Retina (tissue), 1 donor: ENCODE results near the gene PNKP.

ENCODE experiments used
- DNase-seq: peaks from one replicate; pipeline ENCODE4 v3.0.0-alpha.2; 2016

PNKP gene

DNA sequence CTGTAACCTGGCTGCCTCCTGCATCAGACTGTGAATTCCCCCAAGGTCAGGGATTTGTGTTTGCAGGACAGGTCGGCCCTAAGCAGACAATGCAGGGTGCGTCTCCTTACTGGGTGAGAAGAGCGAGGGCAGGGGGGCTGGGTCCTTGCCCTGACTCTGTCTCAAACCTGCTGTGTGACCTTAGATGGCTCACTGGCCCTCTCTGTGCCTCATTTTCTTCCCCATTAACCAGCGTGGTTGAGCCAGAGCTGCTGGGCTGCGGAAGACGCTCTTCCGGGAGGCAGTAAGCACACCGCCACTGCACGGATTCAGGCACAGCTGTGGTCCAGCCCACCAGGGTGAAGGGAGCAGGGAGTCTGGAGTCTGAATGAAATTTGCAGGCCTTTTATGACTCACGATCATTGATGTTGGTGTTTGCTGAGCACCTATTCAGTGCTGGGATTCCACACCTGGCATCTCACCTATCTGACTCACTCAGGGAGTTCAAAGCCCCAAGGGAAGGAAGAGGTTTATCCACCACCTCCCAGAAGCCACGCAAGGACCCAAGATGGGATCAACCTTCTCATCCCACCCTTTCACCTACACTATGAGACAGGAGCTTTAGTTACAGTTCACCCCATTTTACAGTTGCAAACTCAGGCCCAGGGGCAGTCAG lies 7.3 kb upstream of the PNKP start:
- no peak for DNase-seq

DNA sequence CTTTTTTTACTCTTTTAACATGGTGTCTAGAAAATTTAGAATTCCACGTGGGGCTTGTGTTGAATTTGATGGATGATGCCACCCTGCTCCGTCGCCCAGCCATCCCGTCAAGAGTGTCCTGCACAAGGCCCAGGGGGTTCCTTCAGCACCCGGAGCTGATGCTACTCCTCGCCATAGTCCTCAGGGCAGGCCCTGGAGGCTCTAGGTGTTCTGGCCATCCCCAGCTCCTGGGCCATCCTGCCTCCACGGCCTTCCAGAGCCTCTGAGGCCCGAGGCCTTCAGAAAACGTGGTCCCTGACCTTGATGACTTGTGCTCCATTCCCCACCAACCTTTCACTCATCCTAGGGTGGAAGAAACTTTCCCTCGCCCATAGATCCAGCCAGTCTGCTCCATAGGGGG lies 6.5 kb upstream of the PNKP start:
- no peak for DNase-seq

DNA sequence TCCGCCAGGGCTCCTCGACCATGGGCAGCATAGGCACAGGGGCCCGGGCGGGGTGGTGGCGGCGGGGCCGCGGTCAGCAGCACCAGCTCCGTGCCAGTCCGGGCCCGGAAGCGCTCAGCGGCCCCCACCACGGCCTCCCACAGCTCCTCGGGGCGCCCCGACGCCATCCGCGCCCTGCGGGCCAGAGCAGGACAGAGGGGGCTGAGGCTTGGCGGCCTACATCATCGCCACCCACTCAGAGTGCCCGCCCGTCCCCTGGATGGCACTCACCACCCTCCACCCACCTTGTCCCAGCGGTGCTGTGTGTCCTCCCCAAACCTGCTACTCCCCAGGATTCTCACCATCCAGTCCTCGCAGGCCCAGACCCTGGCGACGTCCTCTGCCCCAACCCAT lies 5.7 kb upstream of the PNKP start:
- DNase-seq = no peak

DNA sequence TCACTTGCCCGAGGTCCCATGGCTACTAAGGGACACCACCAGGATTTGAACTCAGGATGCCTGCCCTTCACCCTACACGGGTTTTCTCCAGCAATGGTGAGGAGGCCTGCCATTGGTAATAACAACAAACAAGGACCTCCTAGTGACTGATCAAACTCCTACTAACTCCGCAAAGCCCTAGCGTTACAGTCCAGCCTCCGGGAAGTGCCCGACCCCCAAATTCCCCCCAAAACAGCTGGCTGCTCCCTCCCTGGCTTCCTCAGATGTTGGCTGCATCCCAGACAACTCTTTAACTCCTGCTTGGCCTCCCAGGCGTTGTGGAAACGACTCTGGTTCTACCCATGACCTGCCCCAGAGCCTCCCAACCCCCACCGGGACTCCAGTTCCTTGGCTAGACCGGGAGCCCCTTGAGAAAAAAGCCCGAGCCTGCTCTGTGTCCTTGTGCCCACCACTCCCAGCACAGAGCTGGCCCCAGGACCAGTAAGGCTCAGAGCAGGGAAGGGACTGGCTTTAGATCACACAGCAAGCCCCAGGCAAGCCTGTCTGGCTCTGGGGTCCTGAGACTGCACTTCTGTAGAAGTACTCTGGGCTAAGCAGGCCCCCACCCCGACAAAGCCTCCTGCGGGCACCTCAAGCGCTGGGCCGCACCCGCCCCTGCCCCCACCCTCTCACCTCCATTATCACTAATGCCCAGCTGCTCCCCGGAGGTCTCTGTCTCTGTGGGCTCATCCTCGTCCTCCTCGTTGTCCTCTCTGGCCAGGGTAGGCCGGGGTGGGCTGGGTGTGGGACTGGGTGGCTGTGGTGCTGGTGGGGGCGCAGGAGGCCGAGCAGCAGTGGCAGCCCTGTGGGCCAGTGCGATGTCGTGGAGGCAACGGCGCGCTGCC lies 5.1 kb upstream of the PNKP start:
- DNase-seq = no peak

DNA sequence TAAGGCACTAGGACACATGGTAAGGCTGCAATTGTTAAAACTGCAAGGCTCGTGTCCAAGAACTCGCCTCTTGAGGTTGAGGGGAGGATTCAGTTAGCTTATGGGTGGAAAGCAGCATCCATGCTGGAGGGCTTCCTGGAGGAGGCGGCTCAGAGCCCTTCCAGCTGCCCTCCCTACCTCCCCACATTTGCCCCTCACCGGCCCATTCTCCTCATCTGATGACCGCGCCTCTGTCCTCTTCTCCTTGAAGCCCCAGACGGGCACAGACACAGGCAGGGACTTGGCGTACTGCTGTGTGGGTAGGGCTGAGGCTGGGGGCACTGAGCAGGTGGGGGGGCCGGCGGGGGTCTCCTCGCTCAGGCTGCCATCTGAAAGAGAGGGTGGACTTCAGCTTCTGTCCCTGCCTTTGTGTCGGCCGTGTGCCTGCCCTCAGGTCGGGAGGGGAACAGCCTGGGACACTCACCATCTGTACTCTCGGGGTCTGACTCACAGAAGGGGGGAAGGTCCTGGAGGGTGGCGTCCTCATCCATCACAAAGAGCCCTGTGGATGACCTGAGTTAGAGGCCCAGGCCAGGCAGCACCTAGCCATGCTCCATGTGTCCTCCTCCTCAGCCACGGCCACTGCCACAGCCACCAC lies 4.1 kb upstream of the PNKP start:
- DNase-seq = no peak

DNA sequence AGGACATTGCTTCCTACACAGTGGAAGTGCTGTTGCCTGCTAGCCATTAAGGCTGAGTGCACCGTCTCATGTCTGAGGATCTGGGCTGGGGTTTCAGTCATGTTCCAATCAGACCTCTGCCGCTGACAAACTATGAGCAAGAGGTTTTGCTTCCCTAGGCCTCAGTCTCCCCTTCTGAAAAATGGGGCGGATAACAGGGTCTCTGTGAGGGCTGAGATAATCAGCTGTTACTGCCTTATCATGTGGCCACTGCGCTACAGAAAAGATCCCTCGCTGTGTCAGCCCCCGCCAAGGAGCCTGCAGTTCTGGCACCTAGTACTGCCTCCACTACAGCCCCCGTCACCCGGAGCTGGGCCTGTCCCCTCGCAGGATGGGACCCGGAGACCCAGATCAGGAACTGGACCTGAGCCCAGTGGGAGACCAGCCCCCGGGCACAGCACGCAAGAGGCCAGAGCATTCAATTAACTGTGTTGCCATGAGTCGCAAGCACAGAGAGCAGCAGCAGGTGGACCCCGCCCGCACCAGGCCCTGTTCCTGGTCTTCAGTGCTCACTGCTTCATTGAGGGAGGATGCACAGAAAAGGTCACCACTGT lies 3.0 kb upstream of the PNKP start:
- no peak for DNase-seq

DNA sequence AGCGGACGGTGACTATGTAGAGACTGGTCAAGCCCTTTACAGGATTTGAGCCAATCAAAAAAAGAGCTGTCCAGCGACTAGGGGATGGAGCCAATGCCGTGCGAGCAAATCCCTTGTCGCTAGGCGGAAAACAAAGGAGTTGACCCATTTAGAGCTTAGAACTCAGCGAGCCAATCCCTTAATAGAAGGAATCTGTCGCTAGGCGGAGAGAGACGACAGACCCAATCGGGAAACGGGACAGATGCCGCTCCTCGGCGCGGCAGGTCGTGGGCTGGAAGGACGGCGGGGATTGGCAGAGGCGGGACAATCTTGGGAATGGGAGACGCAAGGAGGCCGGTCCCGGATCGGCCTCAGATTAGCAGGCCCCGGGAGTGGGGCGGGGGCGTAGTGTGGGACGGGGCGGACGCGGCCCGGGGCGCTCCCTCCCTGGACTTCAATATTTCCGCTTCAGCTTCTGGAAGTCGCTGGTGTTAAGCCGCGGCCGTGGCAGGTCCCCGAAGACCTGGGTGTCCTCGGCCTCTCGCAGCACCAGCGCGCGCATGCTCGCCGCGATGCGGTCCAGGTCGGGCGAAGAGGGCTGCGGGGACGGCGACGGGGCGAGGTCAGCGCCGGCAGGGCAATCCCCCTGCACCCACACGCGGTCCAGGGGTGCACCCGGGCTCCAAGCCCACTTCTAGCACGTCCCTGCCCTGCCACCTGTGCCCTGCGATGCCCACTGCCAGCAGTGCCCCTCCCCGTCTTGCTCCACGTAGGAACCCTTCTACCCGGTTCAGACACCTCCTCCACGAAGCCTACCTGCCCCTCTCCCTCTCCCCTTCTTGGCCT lies 2.3 kb upstream of the PNKP start:
- peak; percentile 99 for DNase-seq

DNA sequence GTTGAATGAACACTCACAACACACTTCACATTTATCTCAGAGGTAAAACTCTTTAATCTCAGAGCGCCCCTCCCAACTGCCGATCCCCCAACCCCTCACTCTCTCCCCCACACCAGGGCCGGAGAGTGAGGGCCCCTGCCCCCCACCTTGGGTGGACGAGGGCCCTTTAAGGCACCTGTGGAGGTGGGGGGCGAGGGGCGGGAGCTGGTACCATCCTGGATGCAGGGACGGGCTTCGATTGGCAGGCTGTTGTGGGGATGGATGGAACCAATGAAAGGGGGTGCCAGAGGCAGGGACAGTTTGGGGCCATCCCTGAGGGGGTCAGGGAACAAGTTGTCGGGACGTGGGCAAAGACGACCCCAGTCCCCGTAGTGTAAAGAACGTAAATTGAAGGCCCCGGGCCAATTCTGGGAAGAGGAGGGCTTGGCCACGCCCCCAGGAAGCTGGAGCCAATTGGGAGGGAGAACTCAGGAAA lies 1.7 kb upstream of the PNKP start:
- no peak for DNase-seq

DNA sequence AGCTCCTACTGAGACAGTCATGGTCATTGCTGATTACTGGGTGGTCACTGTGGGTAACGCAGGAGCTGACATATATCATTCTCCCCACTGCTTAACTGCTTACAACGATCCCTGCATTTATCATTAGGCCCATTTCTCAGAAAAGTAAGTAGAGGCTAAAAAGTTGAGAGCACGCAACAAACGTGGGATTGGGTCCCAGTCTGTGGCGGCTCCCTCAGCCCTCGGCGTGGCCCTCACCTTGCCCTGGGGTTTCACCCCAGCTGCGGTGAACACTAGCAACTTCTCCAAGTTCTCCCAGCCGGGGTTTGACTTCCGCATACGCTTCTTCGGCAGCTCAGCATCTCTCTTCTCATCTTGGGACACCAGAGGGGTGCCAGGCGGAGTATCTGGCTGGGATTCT lies 2.5 kb downstream of the PNKP start:
- DNase-seq = no peak

DNA sequence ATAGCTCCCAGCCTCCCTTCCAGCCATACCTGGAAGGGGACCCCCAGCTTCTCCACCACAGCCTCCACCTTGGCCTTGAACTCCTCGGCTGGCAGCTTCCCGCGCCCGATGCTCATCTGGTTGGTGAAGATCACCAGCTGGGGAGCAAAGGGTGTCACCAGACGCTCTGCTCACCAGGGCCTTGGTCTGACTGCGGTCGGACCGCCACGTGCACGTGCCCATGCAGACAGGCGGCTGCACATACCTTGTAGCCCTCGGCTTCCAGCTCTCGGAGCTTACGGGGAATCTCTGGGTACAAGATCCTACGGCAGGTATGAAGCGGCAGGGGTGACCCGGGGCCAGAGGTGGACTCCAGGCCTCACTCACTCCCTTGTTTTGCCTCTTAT lies 3.4 kb downstream of the PNKP start:
- no peak for DNase-seq

DNA sequence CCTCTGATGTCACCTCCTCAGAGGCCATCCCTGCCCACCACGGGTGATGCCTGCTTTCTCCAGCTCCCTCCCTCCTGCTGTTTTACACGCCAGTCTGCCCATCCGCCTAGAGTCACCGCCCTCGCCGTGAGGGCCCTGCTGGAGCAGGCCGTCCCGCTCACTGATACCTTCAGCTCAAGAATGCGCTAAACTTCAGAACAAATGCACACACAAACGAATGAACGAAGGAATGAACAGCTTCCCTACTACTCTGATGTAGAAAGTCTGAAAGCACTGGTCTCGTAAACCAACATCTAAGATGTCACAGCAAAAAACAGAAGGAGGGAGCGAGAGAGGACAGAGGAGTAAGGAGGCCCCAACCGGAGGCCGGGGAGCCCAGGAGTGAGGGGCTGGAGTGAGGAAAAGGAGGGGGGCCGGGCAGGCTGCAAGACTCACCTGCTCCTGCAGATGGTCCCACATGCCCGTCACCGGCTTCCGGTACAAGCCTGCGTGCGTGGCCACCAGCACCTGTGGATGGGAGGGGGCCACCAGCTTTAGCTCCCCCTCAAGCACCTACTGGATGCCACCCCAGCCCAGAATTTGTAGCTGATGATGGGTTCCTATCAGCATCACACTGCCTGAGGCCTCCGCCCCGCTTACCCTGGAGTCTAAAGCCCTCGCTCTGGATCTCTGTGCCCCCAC lies 4.0 kb downstream of the PNKP start:
- DNase-seq = no peak

DNA sequence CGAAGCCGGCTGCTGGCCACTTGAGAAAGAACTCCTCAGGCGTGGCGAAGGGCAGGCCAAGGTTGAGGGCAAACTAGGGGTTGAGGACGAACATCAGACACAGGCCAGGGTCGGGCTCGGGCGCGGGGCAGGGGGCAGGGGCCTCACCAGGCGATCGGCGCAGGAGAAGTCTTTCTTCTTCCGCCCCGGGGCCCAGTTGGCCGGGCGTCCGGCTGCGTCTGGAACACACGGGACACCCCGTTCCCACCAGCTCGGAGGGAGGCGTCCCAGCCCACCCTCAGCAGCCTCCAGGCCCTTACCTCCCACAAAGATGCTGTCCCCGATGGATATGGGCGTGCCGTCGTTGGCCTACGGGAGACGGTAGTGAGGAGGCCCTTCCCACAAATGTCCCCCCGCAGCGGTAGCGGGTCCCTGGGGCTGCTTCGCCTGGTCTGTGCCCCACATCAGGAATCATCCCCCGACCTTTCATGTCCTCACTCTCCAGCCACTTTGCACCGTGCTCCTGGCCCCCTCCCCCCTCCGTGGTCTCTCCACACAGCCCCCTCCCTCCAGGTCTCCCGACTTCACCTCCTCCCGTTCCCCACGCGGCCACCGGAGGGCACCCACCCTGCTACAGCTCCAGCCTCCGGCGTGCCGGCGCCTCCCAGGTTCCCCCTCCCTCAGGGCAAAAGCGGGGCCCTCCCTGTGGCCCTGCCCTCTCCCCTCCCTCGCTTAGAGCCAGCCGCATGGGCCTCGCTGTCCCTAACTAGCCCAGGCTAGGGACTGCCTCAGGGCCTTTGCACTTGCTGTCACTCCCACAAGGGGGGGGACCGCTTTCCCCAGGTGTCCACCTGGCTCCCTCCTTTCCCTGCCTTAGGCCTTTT lies 4.8 kb downstream of the PNKP start:
- DNase-seq = no peak

DNA sequence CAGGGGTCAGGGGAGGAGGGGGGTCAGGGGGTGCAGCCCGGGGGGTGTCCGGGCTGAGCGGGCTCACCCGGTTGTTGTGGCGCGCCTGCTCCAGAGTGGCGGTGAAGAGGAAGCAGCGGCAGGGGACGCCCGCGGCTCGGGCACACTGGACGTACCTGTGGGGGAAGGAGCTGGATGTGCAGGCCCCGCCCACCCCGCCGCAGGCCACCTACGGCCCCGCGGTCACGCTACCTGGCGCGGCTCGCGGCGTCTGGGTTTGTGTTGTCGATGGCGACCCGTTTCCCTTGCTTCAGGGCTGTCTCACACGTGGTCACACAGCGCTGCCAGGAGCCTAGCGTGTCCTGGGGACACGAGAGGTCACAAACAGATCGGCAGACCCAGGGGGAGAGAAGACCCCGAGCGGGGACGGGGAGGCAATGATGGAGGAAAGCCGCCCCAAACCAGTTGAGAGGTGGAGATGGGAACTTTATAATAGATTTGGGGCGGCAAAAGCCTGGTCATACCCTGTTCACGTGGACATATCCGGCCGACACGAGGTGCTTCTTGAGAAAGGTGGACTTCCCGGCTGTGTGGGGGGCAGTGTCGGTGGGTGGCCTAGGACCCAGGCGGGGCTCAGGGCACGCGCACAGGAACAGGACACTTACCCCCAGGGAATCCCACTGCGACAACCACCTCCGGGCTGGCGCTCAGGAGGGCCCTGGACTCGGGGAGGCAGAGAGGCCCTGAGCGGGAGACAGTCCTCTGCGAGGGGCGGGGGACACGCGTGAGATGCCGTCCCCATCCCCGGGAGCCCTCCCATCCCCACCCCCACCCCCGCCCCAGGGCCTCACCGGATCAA lies 5.6 kb downstream of the PNKP start:
- DNase-seq = no peak

DNA sequence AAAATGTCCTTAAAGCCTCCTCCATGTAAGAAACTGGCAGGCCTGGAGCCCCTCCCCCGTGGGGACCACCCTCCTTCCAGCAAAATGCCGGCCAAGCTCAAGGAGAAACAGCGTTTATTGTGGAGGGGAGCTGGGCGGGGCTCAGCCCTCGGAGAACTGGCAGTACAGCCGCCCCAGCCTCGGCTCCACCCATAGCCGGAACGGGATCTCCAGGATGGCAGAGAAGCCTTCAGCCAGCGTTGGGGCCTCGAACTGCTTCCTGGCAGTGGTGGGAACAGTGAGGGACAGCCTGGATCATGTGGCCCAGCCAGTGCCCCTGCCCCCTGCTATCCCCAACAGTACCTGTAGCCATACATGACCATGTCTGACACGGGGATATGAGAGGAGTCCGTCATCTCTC lies 6.3 kb downstream of the PNKP start:
- DNase-seq = no peak

DNA sequence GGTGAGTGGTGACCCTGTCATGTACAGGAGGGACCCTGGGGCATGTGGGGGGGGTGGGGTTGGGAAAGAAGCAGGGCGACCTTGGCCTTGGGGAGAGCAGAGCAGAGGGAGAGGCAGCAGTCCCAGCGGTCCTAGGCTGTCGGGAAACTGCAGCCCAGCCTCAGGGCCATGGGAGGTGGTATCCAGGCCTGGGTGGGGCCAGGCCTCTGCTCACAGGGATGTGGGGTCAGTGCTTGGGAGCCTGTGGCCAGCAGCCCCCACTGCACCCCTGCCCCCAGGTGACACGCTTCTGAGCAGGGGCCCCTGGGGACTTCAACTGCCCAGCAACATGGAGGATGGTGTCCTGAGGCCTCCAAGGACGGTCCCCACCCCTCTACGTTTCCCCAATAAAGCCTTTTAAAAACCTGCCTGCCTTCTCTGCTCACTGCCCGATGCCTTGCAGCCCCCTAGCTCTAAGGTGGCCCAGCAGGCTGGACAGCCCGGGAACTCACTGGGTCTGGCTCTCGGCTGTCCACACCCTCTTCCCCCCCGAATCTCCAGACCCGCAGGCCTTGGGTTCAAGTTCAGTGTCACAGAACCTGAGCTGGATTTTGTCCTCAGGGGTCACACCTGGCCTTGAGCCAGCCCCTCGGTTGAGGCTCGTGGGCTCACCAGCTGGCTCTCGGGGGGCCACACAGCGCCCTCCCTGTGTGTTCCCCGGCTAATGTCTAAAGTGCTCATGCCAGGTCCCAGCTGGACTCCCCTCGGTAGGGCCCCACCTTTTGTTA lies 6.9 kb downstream of the PNKP start:
- DNase-seq = no peak

DNA sequence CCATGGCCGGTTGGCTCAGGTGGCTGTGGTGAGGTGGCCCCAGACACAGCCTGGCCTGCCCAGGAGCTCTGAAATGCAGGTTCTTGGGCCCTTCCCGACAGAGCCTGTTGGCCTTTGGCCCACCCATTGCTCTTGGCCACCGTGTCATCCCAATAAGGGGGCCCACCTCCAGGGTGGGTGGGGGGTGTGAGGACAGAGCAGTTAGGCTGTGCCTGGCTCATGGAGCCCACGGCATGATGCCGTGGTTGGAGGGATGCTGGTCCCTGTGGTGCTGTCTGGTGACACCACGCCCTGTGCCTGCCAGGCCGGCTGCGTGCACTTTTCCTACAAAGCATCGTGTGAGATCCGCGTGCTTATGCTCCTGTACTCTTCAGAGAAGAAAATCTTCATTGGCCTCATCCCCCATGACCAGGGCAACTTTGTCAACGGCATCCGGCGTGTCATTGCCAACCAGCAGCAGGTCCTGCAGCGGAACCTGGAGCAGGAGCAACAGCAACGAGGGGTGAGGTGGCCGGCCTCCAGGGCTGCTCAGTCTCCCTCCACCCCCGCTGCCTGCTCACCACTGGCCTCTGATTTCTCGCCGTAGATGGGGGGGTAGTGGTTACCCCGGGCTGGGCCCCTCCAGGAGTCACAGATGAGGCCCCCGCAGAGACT lies 7.6 kb downstream of the PNKP start:
- no peak for DNase-seq

DNA sequence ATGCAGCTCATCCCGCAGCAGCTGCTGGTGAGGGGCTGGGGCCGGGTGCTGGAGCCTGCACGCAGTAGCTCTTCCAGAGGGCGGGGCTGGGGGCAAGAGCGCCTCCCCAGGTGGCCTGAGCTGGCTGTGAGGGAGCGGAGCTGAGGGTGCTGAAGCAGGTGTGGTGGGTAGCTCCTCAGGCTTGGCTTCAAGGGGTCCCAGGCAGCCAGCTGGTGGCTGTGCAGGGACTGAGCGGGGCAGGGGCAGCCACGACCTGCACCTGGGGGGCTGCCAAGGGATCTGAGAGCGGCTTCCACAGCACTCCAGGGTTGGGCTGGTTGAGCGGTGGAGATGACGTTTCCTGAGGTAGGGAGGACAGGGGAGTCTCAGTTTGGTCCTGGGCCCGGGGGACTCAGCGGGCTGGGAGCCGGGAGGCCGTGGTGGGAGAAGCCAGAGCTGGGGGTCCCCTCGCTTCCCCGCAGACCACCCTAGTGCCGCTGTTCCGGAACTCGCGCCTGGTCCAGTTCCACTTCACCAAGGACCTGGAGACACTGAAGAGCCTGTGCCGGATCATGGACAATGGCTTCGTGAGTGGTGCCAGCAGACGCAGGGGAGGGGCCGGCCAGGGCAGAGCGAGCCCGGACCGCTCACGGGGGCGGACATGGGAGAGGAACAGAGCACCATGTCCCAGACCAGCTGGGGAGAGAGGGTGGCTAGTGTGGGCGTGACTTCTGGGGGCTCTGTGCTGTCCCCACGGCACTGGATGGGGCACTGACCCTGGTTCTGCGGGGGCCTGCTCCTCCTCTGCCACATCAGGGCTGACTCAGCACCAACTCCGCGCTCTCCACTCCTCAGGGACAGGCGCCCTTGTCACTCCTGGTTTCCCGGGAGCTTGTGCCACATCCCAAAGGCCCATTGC lies 9.0 kb downstream of the PNKP start:
- no peak for DNase-seq

DNA sequence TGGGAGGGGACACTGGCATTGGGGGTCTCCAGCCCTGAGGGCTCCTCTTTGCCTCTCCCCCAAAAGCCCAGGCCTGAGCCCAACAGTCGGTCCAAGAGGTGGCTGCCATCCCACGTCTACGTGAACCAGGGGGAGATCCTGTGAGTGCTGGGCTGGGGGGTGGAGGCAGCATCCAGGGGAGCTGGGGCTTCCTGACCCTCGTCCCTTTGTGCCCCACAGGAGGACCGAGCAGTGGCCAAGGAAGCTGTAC lies 9.6 kb downstream of the PNKP start:
- no peak for DNase-seq
